C4-2B (cell line): Measurements from ENCODE around the gene FBXO42.

Experiments used
- ZFX ChIP-seq: fragments of 450-650 bp; IDR thresholded peaks from 2 replicates; pipeline ENCODE4 v1.6.1; 2017
- TF ChIP-seq, protein P1 (sequence below): fragments of 450-650 bp; conservative IDR thresholded peaks from 2 replicates; pipeline ENCODE4 v1.5.1; 2017; ENCODE audit warnings: mild to moderate bottlenecking

DNA sequence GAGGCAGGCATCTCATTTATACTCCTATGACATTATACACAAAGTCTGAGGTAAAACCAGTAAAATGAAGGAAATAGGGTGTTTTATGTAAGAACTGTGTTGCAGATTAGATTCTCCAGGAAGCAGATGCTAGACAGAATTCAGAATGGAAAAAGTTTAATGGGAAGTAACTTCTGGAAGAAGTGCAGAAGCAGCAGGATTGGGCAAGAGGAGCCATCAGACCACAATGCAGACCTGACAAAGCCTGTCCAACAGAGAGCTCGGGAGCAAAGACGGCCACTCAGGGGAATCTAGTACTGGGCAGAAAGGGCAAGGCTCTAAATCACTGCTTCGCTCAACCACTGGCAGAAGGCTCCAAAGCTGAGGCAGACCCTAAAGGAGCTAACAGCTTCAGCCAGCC lies 33.7 kb downstream of the FBXO42 start:
- TF ChIP-seq, protein P1, sequence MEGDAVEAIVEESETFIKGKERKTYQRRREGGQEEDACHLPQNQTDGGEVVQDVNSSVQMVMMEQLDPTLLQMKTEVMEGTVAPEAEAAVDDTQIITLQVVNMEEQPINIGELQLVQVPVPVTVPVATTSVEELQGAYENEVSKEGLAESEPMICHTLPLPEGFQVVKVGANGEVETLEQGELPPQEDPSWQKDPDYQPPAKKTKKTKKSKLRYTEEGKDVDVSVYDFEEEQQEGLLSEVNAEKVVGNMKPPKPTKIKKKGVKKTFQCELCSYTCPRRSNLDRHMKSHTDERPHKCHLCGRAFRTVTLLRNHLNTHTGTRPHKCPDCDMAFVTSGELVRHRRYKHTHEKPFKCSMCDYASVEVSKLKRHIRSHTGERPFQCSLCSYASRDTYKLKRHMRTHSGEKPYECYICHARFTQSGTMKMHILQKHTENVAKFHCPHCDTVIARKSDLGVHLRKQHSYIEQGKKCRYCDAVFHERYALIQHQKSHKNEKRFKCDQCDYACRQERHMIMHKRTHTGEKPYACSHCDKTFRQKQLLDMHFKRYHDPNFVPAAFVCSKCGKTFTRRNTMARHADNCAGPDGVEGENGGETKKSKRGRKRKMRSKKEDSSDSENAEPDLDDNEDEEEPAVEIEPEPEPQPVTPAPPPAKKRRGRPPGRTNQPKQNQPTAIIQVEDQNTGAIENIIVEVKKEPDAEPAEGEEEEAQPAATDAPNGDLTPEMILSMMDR, result no peak
- TF ChIP-seq ZFX, result no peak
